Effector CD4-positive, alpha-beta T cell (primary cell): ENCODE data around the gene DSCAML1.
"Not testable (repeated sequence)": the region's sequence is repeated elsewhere in the genome, so short reads cannot be mapped to it uniquely, and the experiment has no call there.

Experiments
- DNase-seq: peaks from one replicate; pipeline ENCODE4 v3.0.0-alpha.2; 2020

The DSCAML1 gene

GRCh38 chr11:117415358-117415896 is 381.6 kb downstream of the DSCAML1 start:
- no peak for DNase-seq

- DNase-seq, result no peak
Observed at GRCh38 chr11:117414724-117415123, 382.3 kb downstream of the DSCAML1 start.

- DNase-seq, result no peak
Observed at GRCh38 chr11:117413616-117414015, 383.4 kb downstream of the DSCAML1 start.

GRCh38 chr11:117412653-117413275 is 384.3 kb downstream of the DSCAML1 start:
- DNase-seq, result no peak

GRCh38 chr11:117412176-117412575 is 384.8 kb downstream of the DSCAML1 start:
- DNase-seq, result no peak

DNA sequence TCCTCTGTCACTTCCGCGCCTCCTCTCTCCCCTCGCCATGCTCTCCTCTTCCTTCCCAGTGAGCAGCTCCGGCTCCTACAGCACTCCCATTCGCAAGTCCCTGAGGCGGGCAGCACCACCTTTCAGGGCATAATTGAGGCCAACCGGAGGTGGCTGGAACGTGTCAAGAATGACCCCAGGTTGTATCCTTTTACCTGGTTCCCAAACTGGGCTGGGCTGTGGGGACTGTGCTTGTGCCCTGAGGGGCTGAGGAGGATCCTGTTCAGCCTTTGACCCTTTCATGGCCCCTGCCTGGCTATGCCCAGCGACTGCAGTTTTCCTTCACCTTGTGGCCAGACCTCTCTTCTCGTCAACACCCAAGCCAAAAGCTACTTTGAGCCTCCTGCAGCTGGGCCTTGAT is 385.3 kb downstream of the DSCAML1 start:
- no peak for DNase-seq

DNA sequence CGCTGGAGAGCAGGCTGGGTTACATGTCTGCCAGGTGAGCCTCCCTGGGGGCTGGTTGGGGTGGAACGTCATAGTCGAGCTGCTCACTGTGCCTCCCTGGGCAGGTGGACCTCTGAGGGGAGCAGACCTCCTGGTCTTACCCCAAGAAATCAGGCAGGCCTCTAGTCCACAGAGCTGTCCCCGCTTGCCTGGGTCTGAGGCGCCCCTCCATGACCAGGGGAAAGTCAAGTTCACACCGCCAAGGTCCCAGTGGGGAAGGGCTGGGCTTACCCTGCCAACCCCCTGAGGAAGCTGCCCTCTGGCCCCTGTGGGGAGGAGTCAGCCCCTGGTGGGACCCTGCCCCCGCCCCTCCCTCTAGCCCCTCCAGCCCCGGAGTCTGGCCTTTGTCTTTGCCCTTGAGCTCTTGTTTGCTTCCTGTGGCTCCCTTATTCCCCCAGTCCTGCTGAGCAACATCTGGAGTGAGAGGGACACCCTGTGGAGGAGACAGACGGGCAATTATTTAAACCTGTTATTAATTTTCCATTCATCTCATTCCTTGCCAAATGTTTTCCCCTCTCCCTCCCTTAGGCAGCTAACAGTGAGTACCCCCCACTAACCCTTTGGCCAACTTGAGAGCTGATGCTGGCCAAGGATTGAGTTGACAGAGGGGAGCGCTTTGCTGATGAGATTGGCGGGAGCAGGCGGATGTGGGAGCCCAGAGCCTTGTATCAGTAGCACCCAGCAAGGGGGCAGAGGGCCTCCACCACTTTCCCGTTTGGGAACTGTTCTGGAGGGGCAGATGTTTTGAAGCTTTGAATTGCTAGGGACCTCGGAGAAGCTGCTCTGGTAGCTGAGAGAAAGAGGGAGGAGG is 385.9 kb downstream of the DSCAML1 start:
- DNase-seq, result no peak

GRCh38 chr11:117410238-117410637 is 386.8 kb downstream of the DSCAML1 start:
- no peak for DNase-seq

- no peak for DNase-seq
Observed at GRCh38 chr11:117409511-117409910, 387.5 kb downstream of the DSCAML1 start.

GRCh38 chr11:117408356-117408755 is 388.7 kb downstream of the DSCAML1 start:
- no peak for DNase-seq

GRCh38 chr11:117407016-117407415 is 390.0 kb downstream of the DSCAML1 start:
- no peak for DNase-seq

- DNase-seq, result not testable (repeated sequence)
Observed at GRCh38 chr11:117405898-117406297, 391.1 kb downstream of the DSCAML1 start.

GRCh38 chr11:117399100-117399840 is 397.7 kb downstream of the DSCAML1 start:
- DNase-seq, result not testable (repeated sequence)

DNA sequence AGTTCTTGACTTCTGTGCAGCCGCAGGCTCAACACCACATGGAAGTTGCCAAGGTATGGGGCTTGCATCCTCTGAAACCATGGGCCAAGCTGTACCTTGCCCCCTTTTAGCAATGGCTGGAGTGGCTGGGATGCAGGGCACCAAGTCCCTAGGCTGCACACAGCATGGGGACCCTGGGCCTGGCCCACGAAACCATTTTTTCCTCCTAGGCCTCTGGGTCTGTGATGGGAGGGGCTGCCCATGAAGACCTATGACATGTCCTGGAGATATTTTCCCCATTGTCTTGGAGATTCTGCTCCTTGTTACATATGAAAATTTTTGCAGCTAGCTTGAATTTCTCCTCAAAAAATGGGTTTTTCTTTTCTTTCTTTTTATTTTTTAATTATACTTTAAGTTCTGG is 398.4 kb downstream of the DSCAML1 start:
- not testable (repeated sequence) for DNase-seq

GRCh38 chr11:117396970-117397369 is 400.0 kb downstream of the DSCAML1 start:
- DNase-seq, result no peak

DNA sequence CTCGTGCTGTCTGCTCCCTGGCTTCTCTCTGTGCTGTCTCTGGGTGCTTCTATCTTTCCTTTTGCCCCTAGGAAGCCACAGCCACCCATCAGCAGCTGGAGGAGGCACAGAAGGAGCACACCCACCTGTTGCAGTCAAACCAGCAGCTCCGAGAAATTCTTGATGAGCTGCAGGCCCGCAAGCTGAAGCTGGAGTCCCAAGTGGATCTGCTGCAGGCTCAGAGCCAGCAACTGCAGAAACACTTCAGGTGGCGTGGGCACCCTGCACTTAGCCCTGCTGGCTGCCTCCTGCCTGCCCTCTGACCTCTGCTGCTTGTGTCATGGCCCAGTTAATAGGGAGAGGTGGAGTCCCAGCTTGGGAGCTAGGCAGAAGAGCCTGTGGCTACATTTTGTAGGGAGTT is 401.5 kb downstream of the DSCAML1 start:
- no peak for DNase-seq

- no peak for DNase-seq
Observed at GRCh38 chr11:117394221-117394925, 402.6 kb downstream of the DSCAML1 start.

DNA sequence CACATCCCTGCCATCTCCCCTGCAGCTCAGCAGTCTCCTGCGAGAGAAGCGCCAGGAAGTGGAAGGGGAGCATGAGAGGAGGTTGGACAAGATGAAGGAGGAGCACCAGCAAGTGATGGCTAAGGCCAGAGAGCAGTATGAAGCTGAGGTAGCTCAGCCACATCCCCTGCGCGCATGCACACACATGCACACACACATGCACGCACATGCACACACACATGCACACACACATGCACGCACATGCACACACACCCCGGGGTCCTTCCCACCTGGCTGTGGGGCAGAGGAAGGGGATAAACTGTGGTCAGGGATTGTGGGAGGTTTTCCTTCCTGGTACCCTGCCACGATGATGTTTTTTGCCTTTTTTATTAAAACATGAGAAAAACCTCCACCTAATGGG is 404.0 kb downstream of the DSCAML1 start:
- no peak for DNase-seq

- no peak for DNase-seq
Observed at GRCh38 chr11:117392001-117392690, 404.9 kb downstream of the DSCAML1 start.

DNA sequence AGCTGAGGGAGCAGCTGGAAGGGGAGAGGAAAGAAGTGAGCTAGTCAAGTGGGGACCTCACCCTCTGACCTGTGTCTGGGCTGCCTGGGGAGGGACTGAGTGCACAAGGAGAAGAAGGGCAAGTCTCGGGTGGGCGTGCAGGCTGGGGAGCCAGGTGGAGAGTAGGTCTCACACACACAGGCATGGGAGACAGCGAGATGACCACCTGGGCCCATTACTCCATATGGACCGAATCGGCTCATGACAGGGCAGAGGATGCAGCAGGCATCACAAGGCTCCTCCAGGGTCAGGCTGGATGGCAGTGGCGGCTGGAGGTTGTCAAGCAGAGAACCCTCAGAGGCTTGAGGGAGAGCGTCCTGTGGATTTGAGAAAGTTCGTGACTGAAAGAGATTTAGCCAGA is 405.8 kb downstream of the DSCAML1 start:
- no peak for DNase-seq

DNA sequence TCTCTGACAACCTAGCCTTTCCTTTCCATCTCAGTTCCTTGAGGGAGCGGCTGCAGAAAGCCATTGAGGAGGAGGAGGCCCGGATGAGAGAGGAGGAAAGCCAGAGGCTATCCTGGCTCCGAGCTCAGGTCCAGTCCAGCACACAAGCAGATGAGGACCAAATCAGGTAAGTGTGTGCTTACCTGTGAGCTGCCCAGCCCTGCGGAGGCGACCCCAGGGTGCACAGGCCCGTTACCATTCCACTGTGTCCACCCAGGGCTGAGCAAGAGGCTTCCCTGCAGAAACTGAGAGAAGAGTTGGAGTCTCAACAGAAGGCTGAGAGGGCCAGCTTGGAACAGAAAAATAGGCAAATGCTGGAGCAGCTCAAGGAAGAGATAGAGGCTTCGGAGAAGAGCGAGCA is 406.3 kb downstream of the DSCAML1 start:
- no peak for DNase-seq
